Stimulated activated CD8-positive, alpha-beta memory T cell treated with anti-CD3 and anti-CD28 coated beads, Interleukin-15, amount 100 ng/mL, for 4 hours (primary cell): ENCODE measurements around the gene FYB1.
"Not testable (repeated sequence)": the region's sequence is repeated elsewhere in the genome, so short reads cannot be mapped to it uniquely, and the experiment has no call there.

Experiments used
- DNase-seq, 2 donors: peaks; one replicate each; pipeline ENCODE4 v3.0.0-alpha.2; 2020; ENCODE audit warnings: low read depth in 2 of 2

The FYB1 gene

GRCh38 chr5:39228596-39228995 lies 9.2 kb upstream of the FYB1 start:
- no peak for DNase-seq

- DNase-seq, result no peak
These were observed 7.2 kb upstream of the FYB1 start for GRCh38 chr5:39226558-39226957.

GRCh38 chr5:39226100-39226451 lies 6.7 kb upstream of the FYB1 start:
- DNase-seq, result no peak

- no peak for DNase-seq
These were observed 6.2 kb upstream of the FYB1 start for GRCh38 chr5:39225405-39226099.

- no peak for DNase-seq
These were observed 4.9 kb upstream of the FYB1 start for GRCh38 chr5:39224196-39224761.

GRCh38 chr5:39223565-39224156 lies 4.3 kb upstream of the FYB1 start:
- DNase-seq, result no peak

- not testable (repeated sequence) for DNase-seq
These were observed 2.3 kb upstream of the FYB1 start for GRCh38 chr5:39221671-39222070.

- no peak for DNase-seq
These were observed 1.1 kb upstream of the FYB1 start for GRCh38 chr5:39220280-39221030.

- DNase-seq, result no peak
These were observed 621 bp downstream of the FYB1 start for GRCh38 chr5:39218482-39219402.

- peak in 1 of 2 donors; percentile 61 for DNase-seq
These were observed 1.7 kb downstream of the FYB1 start for GRCh38 chr5:39217365-39218281.

GRCh38 chr5:39216631-39217030 lies 2.7 kb downstream of the FYB1 start:
- DNase-seq, result no peak

GRCh38 chr5:39215857-39216256 lies 3.5 kb downstream of the FYB1 start:
- no peak for DNase-seq

GRCh38 chr5:39214912-39215709 lies 4.3 kb downstream of the FYB1 start:
- DNase-seq, result no peak

GRCh38 chr5:39213447-39214207 lies 5.7 kb downstream of the FYB1 start:
- DNase-seq, result no peak

GRCh38 chr5:39211773-39212172 lies 7.6 kb downstream of the FYB1 start:
- DNase-seq, result no peak

GRCh38 chr5:39209924-39210323 lies 9.4 kb downstream of the FYB1 start:
- DNase-seq, result peak; percentile 52 to 59

- no peak for DNase-seq
These were observed 10.9 kb downstream of the FYB1 start for GRCh38 chr5:39208471-39208870.

- no peak for DNase-seq
These were observed 11.9 kb downstream of the FYB1 start for GRCh38 chr5:39207345-39208045.
